DND-41 (cell line): Measurements from ENCODE around the gene FAM83F.

ENCODE experiments used
- ATAC-seq: fragments of 200-7000 bp; cut with Tn5 transposase; 3 replicates; pipeline ENCODE4 v1.9.1; 2021; ENCODE audit warnings: low read depth; ENCODE audit not compliant: insufficient read depth
- DNase-seq: peaks from one replicate; pipeline ENCODE4 v3.0.0-alpha.2; 2020
- H2AFZ ChIP-seq: 2 replicates; pipeline ENCODE4 v1.6.0; 2012; ENCODE audit warnings: low read depth, low read length
- H3K27ac ChIP-seq: 2 replicates; pipeline ENCODE4 v1.5.1; 2012; ENCODE audit warnings: low read length, inconsistent platforms
- H3K27me3 ChIP-seq: fragments of 200-600 bp; sonication (generic); 2 replicates; pipeline ENCODE4 v1.6.0; 2012; ENCODE audit warnings: low read length, mild to moderate bottlenecking, inconsistent platforms; ENCODE audit not compliant: insufficient read depth, poor library complexity
- H3K36me3 ChIP-seq: 2 replicates; pipeline ENCODE4 v1.5.1; 2012; ENCODE audit warnings: low read length, inconsistent platforms; ENCODE audit not compliant: insufficient read depth
- H3K4me1 ChIP-seq: 2 replicates; pipeline ENCODE4 v1.5.1; 2012; ENCODE audit warnings: mild to moderate bottlenecking, low read length; ENCODE audit not compliant: insufficient read depth
- H3K4me2 ChIP-seq: 2 replicates; pipeline ENCODE4 v1.6.0; 2012; ENCODE audit warnings: mild to moderate bottlenecking, moderate library complexity, low read length, inconsistent platforms; ENCODE audit not compliant: insufficient read depth
- H3K4me3 ChIP-seq, 2 experiments: fragments of 200-600 bp in 1 of 2; shearing (Covaris generic) in 1 of 2; 2 replicates each; pipeline ENCODE4 v1.5.1; 2012 to 2016; ENCODE audit warnings: inconsistent platforms in 2 of 2, low read length in 2 of 2, mild to moderate bottlenecking in 2 of 2, low read depth in 1 of 2, moderate library complexity in 1 of 2
- H3K79me2 ChIP-seq: 2 replicates; pipeline ENCODE4 v1.6.0; 2012; ENCODE audit warnings: low read length, inconsistent platforms; ENCODE audit not compliant: insufficient read depth
- H3K9ac ChIP-seq: 2 replicates; pipeline ENCODE4 v1.6.0; 2012; ENCODE audit warnings: low read depth, mild to moderate bottlenecking, inconsistent platforms, low read length, moderate library complexity
- H3K9me3 ChIP-seq: 2 replicates; pipeline ENCODE4 v1.5.1; 2012; ENCODE audit warnings: low read length, moderate library complexity, mild to moderate bottlenecking, inconsistent platforms; ENCODE audit not compliant: insufficient read depth, severe bottlenecking
- H4K20me1 ChIP-seq: 2 replicates; pipeline ENCODE4 v1.6.0; 2012; ENCODE audit warnings: low read length; ENCODE audit not compliant: insufficient read depth
- EZH2 ChIP-seq: IDR thresholded peaks from 3 replicates; pipeline ENCODE4 v1.6.1; 2012; ENCODE audit warnings: borderline replicate concordance, low read depth, mild to moderate bottlenecking, moderate library complexity, low read length, inconsistent platforms; ENCODE audit not compliant: severe bottlenecking
- TF ChIP-seq, protein P1 (sequence below): IDR thresholded peaks from 2 replicates; pipeline ENCODE4 v1.5.1; 2012; ENCODE audit warnings: borderline replicate concordance, low read length, moderate library complexity, mild to moderate bottlenecking; ENCODE audit not compliant: poor library complexity, severe bottlenecking; ENCODE audit errors: extremely low read depth

Gene FAM83F

GRCh38 chr22:40021401-40022000 lies 26.7 kb downstream of the FAM83F start:
- Histone ChIP-seq H2AFZ (no peak overlapping the region; the same call in 1 of the 2 replicates), H4K20me1 (no peaks in the 10 kb centered on the region), H3K4me3 (no peak overlapping the region), H3K27ac (no peak overlapping the region), H3K9me3 (no peaks in the 10 kb centered on the region), H3K9ac (no peak overlapping the region), H3K4me2 (no peak overlapping the region), H3K79me2 (no peaks in the 10 kb centered on the region), H3K36me3 (no peaks in the 10 kb centered on the region), H3K27me3 (no peaks in the 10 kb centered on the region), H3K4me1 (peaks cover 10% of the 10 kb centered on the region)
- TF ChIP-seq, protein P1, sequence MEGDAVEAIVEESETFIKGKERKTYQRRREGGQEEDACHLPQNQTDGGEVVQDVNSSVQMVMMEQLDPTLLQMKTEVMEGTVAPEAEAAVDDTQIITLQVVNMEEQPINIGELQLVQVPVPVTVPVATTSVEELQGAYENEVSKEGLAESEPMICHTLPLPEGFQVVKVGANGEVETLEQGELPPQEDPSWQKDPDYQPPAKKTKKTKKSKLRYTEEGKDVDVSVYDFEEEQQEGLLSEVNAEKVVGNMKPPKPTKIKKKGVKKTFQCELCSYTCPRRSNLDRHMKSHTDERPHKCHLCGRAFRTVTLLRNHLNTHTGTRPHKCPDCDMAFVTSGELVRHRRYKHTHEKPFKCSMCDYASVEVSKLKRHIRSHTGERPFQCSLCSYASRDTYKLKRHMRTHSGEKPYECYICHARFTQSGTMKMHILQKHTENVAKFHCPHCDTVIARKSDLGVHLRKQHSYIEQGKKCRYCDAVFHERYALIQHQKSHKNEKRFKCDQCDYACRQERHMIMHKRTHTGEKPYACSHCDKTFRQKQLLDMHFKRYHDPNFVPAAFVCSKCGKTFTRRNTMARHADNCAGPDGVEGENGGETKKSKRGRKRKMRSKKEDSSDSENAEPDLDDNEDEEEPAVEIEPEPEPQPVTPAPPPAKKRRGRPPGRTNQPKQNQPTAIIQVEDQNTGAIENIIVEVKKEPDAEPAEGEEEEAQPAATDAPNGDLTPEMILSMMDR = no peak
- no peak for ATAC-seq
- no peak for DNase-seq

GRCh38 chr22:40022536-40023240 lies 27.9 kb downstream of the FAM83F start:
- TF ChIP-seq, protein P1 = no peak
- no peak for TF ChIP-seq EZH2
- H3K9ac ChIP-seq = no peak overlapping the region
- H4K20me1 ChIP-seq = no peaks in the 10 kb centered on the region
- no peaks in the 10 kb centered on the region for H3K36me3 ChIP-seq
- no peaks in the 10 kb centered on the region for H3K79me2 ChIP-seq
- ATAC-seq (no peak), DNase-seq (no peak)
- no peak overlapping the region for H3K27ac ChIP-seq
- H3K4me3 ChIP-seq = no peak overlapping the region
- H3K9me3 ChIP-seq = no peaks in the 10 kb centered on the region
- no peaks in the 10 kb centered on the region for H3K27me3 ChIP-seq
- H3K4me1 ChIP-seq = peaks cover 10% of the 10 kb centered on the region
- H3K4me2 ChIP-seq = no peak overlapping the region
- no peak overlapping the region for H2AFZ ChIP-seq

GRCh38 chr22:40023341-40023841 lies 28.6 kb downstream of the FAM83F start:
- Histone ChIP-seq H3K27me3 (no peaks in the 10 kb centered on the region), H3K9ac (no peak overlapping the region), H3K79me2 (no peaks in the 10 kb centered on the region), H3K4me1 (peaks cover 10% of the 10 kb centered on the region), H3K9me3 (no peaks in the 10 kb centered on the region), H2AFZ (no peak overlapping the region), H3K27ac (no peak overlapping the region), H3K4me3 (no peak overlapping the region), H3K36me3 (no peaks in the 10 kb centered on the region), H4K20me1 (no peaks in the 10 kb centered on the region), H3K4me2 (no peak overlapping the region)
- ATAC-seq = no peak
- DNase-seq = no peak
- TF ChIP-seq, protein P1 = no peak
- no peak for TF ChIP-seq EZH2
